Raji (cell line): Measurements from ENCODE around the gene PSAP.

Experiments used
- POLR2A ChIP-seq: IDR thresholded peaks from 2 replicates; pipeline ENCODE4 v1.6.1; 2011; ENCODE audit warnings: low read depth, low read length, control low read depth; ENCODE audit not compliant: insufficient read depth

Gene PSAP

GRCh38 chr10:71850021-71850742 is 869 bp downstream of the PSAP start:
- no peak for TF ChIP-seq POLR2A

GRCh38 chr10:71849461-71849908 is 1.6 kb downstream of the PSAP start:
- no peak for TF ChIP-seq POLR2A

- no peak for TF ChIP-seq POLR2A
Observed at GRCh38 chr10:71848325-71849275, 2.5 kb downstream of the PSAP start.

GRCh38 chr10:71847418-71847817 is 3.6 kb downstream of the PSAP start:
- no peak for TF ChIP-seq POLR2A

GRCh38 chr10:71846816-71847215 is 4.2 kb downstream of the PSAP start:
- no peak for TF ChIP-seq POLR2A

- TF ChIP-seq POLR2A = no peak
Observed at GRCh38 chr10:71845410-71846405, 5.3 kb downstream of the PSAP start.

GRCh38 chr10:71844695-71845094 is 6.4 kb downstream of the PSAP start:
- no peak for TF ChIP-seq POLR2A

- no peak for TF ChIP-seq POLR2A
Observed at GRCh38 chr10:71844084-71844483, 7.0 kb downstream of the PSAP start.

GRCh38 chr10:71842856-71843686 is 8.0 kb downstream of the PSAP start:
- TF ChIP-seq POLR2A = no peak

GRCh38 chr10:71842422-71842821 is 8.6 kb downstream of the PSAP start:
- TF ChIP-seq POLR2A = no peak

GRCh38 chr10:71840958-71841335 is 10.1 kb downstream of the PSAP start:
- TF ChIP-seq POLR2A = no peak

- TF ChIP-seq POLR2A = no peak
Observed at GRCh38 chr10:71840177-71840957, 10.7 kb downstream of the PSAP start.
